ENCODE measurements around the gene GPC6. TPM values are rescaled to one million over a fixed set of nuclear protein-coding genes. Genes with fewer than 3 reads are reported as not detected.

The GPC6 gene
- polyA plus RNA-seq, 1 of the 3 experiments (the other 2 are of a cell fraction) = 6.7 TPM

DNA sequence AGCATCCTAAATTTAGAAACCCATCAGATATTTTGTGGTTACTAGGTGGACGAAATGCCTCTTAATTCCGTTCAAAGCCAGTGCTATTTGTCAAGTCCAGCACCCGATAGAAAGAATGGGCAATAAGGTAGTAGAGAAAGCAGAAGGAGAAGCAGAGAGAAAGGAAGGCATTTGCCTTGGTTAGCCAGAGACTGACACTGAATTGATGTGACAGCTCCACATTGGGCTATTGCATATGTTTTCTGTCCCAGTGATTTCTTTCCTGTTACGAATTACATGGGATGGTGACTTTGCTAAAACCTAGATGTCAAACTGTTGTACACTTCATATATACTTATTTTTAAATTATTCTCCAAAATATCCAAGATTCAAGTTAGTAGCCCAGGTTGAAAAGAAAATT, 710.3 kb downstream of the GPC6 start:
- 92% methylated on average over 4 of the region's 4 CpGs for WGBS (ENCODE audit: low lambda C conversion rate)
- H3K27ac ChIP-seq (ENCODE audit: low read depth in 2 of 2, low read length in 1 of 2) = no peak overlapping the region
- no peaks in the 10 kb centered on the region for H3K9me3 ChIP-seq
- POLR2A ChIA-PET = no interaction called here
- no peaks in the 10 kb centered on the region for H3K27me3 ChIP-seq (ENCODE audit: insufficient read depth)
- H3K4me3 ChIP-seq (ENCODE audit: low read depth in 2 of 2, low read length in 1 of 2) = no peak overlapping the region
- DNase-seq = no peak
- no peaks in the 10 kb centered on the region for H4K20me1 ChIP-seq (ENCODE audit: insufficient read depth)
- no peaks in the 10 kb centered on the region for H3K79me2 ChIP-seq (ENCODE audit: insufficient read depth)
- no peaks in the 10 kb centered on the region for H3K36me3 ChIP-seq (replicated peaks in 1 of 2; ENCODE audit: control insufficient read depth in 1 of 2, insufficient read depth in 2 of 2, low read length in 1 of 2)
- CTCF ChIA-PET = no interaction called here
- no peak overlapping the region for H2AFZ ChIP-seq (ENCODE audit: low read depth)
- no peaks in the 10 kb centered on the region for H3K9me2 ChIP-seq
- TF ChIP-seq FOXM1 (IDR thresholded peaks at IDR 0.05; ENCODE audit: low read depth) (no peak), NFIC (IDR thresholded peaks at IDR 0.05; ENCODE audit: borderline replicate concordance) (no peak), FOXJ3 (CRISPR knock-in tag; IDR thresholded peaks at IDR 0.05) (no peak), EZH2phosphoT487 (IDR thresholded peaks at IDR 0.05; ENCODE audit: borderline replicate concordance, low read depth) (no peak), IRF3 (IDR thresholded peaks at IDR 0.05; ENCODE audit: low read depth, low read length) (no peak), YY1 (IDR thresholded peaks at IDR 0.05; ENCODE audit: low read depth) (no peak)
- TF ChIP-seq, protein P1, sequence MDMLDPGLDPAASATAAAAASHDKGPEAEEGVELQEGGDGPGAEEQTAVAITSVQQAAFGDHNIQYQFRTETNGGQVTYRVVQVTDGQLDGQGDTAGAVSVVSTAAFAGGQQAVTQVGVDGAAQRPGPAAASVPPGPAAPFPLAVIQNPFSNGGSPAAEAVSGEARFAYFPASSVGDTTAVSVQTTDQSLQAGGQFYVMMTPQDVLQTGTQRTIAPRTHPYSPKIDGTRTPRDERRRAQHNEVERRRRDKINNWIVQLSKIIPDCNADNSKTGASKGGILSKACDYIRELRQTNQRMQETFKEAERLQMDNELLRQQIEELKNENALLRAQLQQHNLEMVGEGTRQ (IDR thresholded peaks at IDR 0.05; ENCODE audit: borderline replicate concordance, low read depth, low read length) = no peak
- TF ChIP-seq, protein P2, sequence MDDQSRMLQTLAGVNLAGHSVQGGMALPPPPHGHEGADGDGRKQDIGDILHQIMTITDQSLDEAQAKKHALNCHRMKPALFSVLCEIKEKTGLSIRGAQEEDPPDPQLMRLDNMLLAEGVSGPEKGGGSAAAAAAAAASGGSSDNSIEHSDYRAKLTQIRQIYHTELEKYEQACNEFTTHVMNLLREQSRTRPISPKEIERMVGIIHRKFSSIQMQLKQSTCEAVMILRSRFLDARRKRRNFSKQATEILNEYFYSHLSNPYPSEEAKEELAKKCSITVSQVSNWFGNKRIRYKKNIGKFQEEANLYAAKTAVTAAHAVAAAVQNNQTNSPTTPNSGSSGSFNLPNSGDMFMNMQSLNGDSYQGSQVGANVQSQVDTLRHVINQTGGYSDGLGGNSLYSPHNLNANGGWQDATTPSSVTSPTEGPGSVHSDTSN (IDR thresholded peaks at IDR 0.05) = no peak
- no peak overlapping the region for H3K9ac ChIP-seq
- no peaks in the 10 kb centered on the region for H3K4me1 ChIP-seq (ENCODE audit: control insufficient read depth in 1 of 2, insufficient read depth in 2 of 2, low read depth in 1 of 2, low read length in 1 of 2)
- no peak overlapping the region for H3K4me2 ChIP-seq
- no peaks in the 10 kb centered on the region for H3F3A ChIP-seq (replicated peaks; ENCODE audit: insufficient read depth)

DNA sequence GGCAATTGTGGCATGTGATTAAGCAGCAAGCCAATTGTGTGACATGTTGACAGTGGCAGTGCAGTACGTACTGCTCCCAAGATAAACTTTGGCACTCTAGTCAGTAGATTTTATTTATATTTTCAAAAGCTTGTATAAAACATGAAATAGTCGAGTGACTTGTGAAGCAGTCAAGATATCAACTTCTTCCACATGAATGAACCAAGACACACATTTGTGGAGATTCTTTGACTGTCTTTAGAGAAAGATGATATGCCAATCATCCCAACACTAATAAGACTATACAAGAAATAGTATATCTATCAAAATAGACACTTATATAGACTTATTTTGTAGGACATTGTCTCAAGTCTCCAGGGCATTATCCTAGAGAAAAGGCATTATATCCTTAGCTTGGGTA, 714.8 kb downstream of the GPC6 start:
- Histone ChIP-seq H3K9me3 (no peaks in the 10 kb centered on the region), H3F3A (replicated peaks; ENCODE audit: insufficient read depth) (no peaks in the 10 kb centered on the region), H3K9me2 (no peaks in the 10 kb centered on the region), H3K79me2 (ENCODE audit: insufficient read depth) (no peaks in the 10 kb centered on the region), H3K27me3 (ENCODE audit: insufficient read depth) (no peaks in the 10 kb centered on the region), H3K9ac (no peak overlapping the region), H3K4me1 (ENCODE audit: control insufficient read depth in 1 of 2, insufficient read depth in 2 of 2, low read depth in 1 of 2, low read length in 1 of 2) (no peaks in the 10 kb centered on the region), H2AFZ (ENCODE audit: low read depth) (no peak overlapping the region), H3K4me3 (ENCODE audit: low read depth in 2 of 2, low read length in 1 of 2) (no peak overlapping the region), H3K4me2 (no peak overlapping the region), H3K27ac (ENCODE audit: low read depth in 2 of 2, low read length in 1 of 2) (no peak overlapping the region), H3K36me3 (replicated peaks in 1 of 2; ENCODE audit: control insufficient read depth in 1 of 2, insufficient read depth in 2 of 2, low read length in 1 of 2) (no peaks in the 10 kb centered on the region), H4K20me1 (ENCODE audit: insufficient read depth) (no peaks in the 10 kb centered on the region)
- CTCF ChIA-PET = no interaction called here
- 79% methylated on average over 2 of the region's 2 CpGs for WGBS (ENCODE audit: low lambda C conversion rate)
- POLR2A ChIA-PET = no interaction called here
- no peak for TF ChIP-seq IRF3 (IDR thresholded peaks at IDR 0.05; ENCODE audit: low read depth, low read length)
- no peak for TF ChIP-seq YY1 (IDR thresholded peaks at IDR 0.05; ENCODE audit: low read depth)
- TF ChIP-seq CHD2 (IDR thresholded peaks at IDR 0.05; ENCODE audit: low read length, partially characterized antibody) = no peak
- TF ChIP-seq, protein P2 (IDR thresholded peaks at IDR 0.05) = no peak
- TF ChIP-seq RCOR1 (IDR thresholded peaks at IDR 0.05; ENCODE audit: low read length) = no peak
- TF ChIP-seq SMC3 (IDR thresholded peaks at IDR 0.05; ENCODE audit: low read depth, low read length) = no peak
- no peak for TF ChIP-seq SIN3A (IDR thresholded peaks at IDR 0.05; ENCODE audit: borderline replicate concordance, low read depth, low read length)
- TF ChIP-seq TEAD4 (IDR thresholded peaks at IDR 0.05; ENCODE audit: borderline replicate concordance, insufficient read depth) = no peak
- TF ChIP-seq, protein P1 (IDR thresholded peaks at IDR 0.05; ENCODE audit: borderline replicate concordance, low read depth, low read length) = no peak
- TF ChIP-seq RFX5 (IDR thresholded peaks at IDR 0.05; ENCODE audit: low read length) = no peak
- no peak for TF ChIP-seq EP300 (IDR thresholded peaks at IDR 0.05; ENCODE audit: borderline replicate concordance in 1 of 2, low read depth in 1 of 2, low read length in 1 of 2)
- no peak for TF ChIP-seq NRF1 (IDR thresholded peaks at IDR 0.05; ENCODE audit: low read depth, low read length)
- TF ChIP-seq TAF1 (IDR thresholded peaks at IDR 0.05; ENCODE audit: borderline replicate concordance, low read depth, low read length) = no peak
- no peak for TF ChIP-seq EZH2phosphoT487 (IDR thresholded peaks at IDR 0.05; ENCODE audit: borderline replicate concordance, low read depth)
- TF ChIP-seq RAD21 (IDR thresholded peaks at IDR 0.05; ENCODE audit: low read length) = no peak
- TF ChIP-seq JUND (IDR thresholded peaks at IDR 0.05) = no peak
- no peak for TF ChIP-seq FOXJ3 (CRISPR knock-in tag; IDR thresholded peaks at IDR 0.05)
- no peak for DNase-seq
